HepG2 (cell line): Measurements from ENCODE around the gene YWHAE. TPM values are rescaled to one million over a fixed set of nuclear protein-coding genes. Genes with fewer than 3 reads are reported as not detected.

Source experiments
- POLR2A ChIP-seq, 2 experiments: IDR thresholded peaks; 2 replicates each; pipeline ENCODE4 v1.6.1; 2011; ENCODE audit warnings: low read depth in 2 of 2, low read length in 2 of 2, mild to moderate bottlenecking in 1 of 2, moderate library complexity in 1 of 2; ENCODE audit not compliant: insufficient read depth in 1 of 2
- TIGD3 ChIP-seq: sonication (generic); formaldehyde crosslinking; IDR thresholded peaks from 2 replicates; pipeline ENCODE4 v1.5.1; 2020; ENCODE audit warnings: mild to moderate bottlenecking, missing genetic modification reagents, borderline replicate concordance
- ZNF17 ChIP-seq: sonication (generic); formaldehyde crosslinking; IDR thresholded peaks from 2 replicates; pipeline ENCODE4 v1.5.0; 2020; ENCODE audit warnings: mild to moderate bottlenecking, missing genetic modification reagents
- ZNF318 ChIP-seq: sonication (generic); formaldehyde crosslinking; IDR thresholded peaks from 2 replicates; pipeline ENCODE4 v1.4.0; 2020; ENCODE audit warnings: mild to moderate bottlenecking, missing genetic modification reagents
- polyA plus RNA-seq, 8 experiments: library from polyadenylated mRNA; depleted of rRNA in 3 of 8; stranded (reverse) in 7 of 8; unstranded in 1 of 8; fragments of >200 nt; fragmentation: Illumina TruSeq in 4 of 8; extraction: Trizol in 4 of 8; gene quantifications; 2 replicates each; pipeline versions ENCODE4 v1.2.1 to v1.2.3, GENCODE V29; 2011 to 2016; ENCODE audit warnings: low read depth in 4 of 8, missing spikeins in 1 of 8, mixed read lengths in 1 of 8; ENCODE audit not compliant: insufficient read depth in 1 of 8
- total RNA-seq, 5 experiments: library from RNA; depleted of rRNA; stranded (reverse); fragments of >200 nt; fragmentation: Illumina TruSeq; extraction: Trizol; gene quantifications; 2 replicates each; pipeline ENCODE4 v1.2.3, GENCODE V29; 2016; ENCODE audit warnings: low read depth in 1 of 5

The YWHAE gene
- total and polyA plus RNA-seq, 2 of the 13 experiments (the other 11 are each of a cell fraction or from before 2014, with no cell fraction given): 256 to 335 TPM

- TF ChIP-seq ZNF318 (CRISPR knock-in tag) (no peak), POLR2A (IDR thresholded peaks at IDR 0.05; ENCODE audit: insufficient read depth in 1 of 2, low read depth in 2 of 2, low read length in 2 of 2) (no peak), ZNF17 (CRISPR knock-in tag) (no peak), TIGD3 (CRISPR knock-in tag) (no peak)
These were observed 46.2 kb upstream of the YWHAE start (continued) for GRCh38 chr17:1446201-1446600.
